Measurements from ENCODE around the gene CCNJ.

The CCNJ gene

GRCh38 chr10:96014473-96015102 is 28.8 kb upstream of the CCNJ start:
- TF ChIP-seq CTCF (IDR thresholded peaks at IDR 0.05; ENCODE audit: borderline replicate concordance, extremely low read depth, low read length, poor library complexity, severe bottlenecking) (no peak), EZH2 (IDR thresholded peaks at IDR 0.05; ENCODE audit: borderline replicate concordance, low read depth, low read length, severe bottlenecking) (no peak)
- ATAC-seq (ENCODE audit: insufficient read depth, low read depth) (no peak), DNase-seq (no peak)
- Histone ChIP-seq H3K4me3 (ENCODE audit: low read depth in 1 of 2, low read length in 2 of 2) (no peak overlapping the region), H3K27me3 (ENCODE audit: insufficient read depth, low read length, poor library complexity) (no peaks in the 10 kb centered on the region), H3K36me3 (ENCODE audit: insufficient read depth, low read length) (no peaks in the 10 kb centered on the region), H4K20me1 (ENCODE audit: insufficient read depth, low read length) (no peaks in the 10 kb centered on the region), H3K27ac (ENCODE audit: low read length) (no peak overlapping the region), H2AFZ (ENCODE audit: low read depth, low read length) (no peak overlapping the region), H3K79me2 (ENCODE audit: insufficient read depth, low read length) (no peaks in the 10 kb centered on the region), H3K9me3 (ENCODE audit: insufficient read depth, low read length, severe bottlenecking) (no peaks in the 10 kb centered on the region), H3K4me2 (ENCODE audit: insufficient read depth, low read length) (no peak overlapping the region), H3K9ac (ENCODE audit: low read depth, low read length) (no peak overlapping the region), H3K4me1 (ENCODE audit: insufficient read depth, low read length) (no peaks in the 10 kb centered on the region)

GRCh38 chr10:96017191-96017687 is 26.1 kb upstream of the CCNJ start:
- ATAC-seq (ENCODE audit: insufficient read depth, low read depth), result peak; percentile 99
- Histone ChIP-seq H3K9ac (ENCODE audit: low read depth, low read length) (no peak overlapping the region), H3K4me2 (ENCODE audit: insufficient read depth, low read length) (no peak overlapping the region), H3K27me3 (ENCODE audit: insufficient read depth, low read length, poor library complexity) (no peaks in the 10 kb centered on the region), H3K79me2 (ENCODE audit: insufficient read depth, low read length) (no peaks in the 10 kb centered on the region), H2AFZ (ENCODE audit: low read depth, low read length) (peak overlapping the region; percentile 38; the same call in 1 of the 2 replicates), H4K20me1 (ENCODE audit: insufficient read depth, low read length) (no peaks in the 10 kb centered on the region), H3K36me3 (ENCODE audit: insufficient read depth, low read length) (no peaks in the 10 kb centered on the region), H3K4me3 (ENCODE audit: low read depth in 1 of 2, low read length in 2 of 2) (no peak overlapping the region), H3K4me1 (ENCODE audit: insufficient read depth, low read length) (no peaks in the 10 kb centered on the region), H3K27ac (ENCODE audit: low read length) (no peak overlapping the region), H3K9me3 (ENCODE audit: insufficient read depth, low read length, severe bottlenecking) (no peaks in the 10 kb centered on the region)
- TF ChIP-seq CTCF (IDR thresholded peaks at IDR 0.05; ENCODE audit: borderline replicate concordance, extremely low read depth, low read length, poor library complexity, severe bottlenecking), result peak; percentile 92
- no peak for TF ChIP-seq EZH2 (IDR thresholded peaks at IDR 0.05; ENCODE audit: borderline replicate concordance, low read depth, low read length, severe bottlenecking)
- peak; percentile 48 for DNase-seq

- Histone ChIP-seq H3K79me2 (ENCODE audit: insufficient read depth, low read length) (no peaks in the 10 kb centered on the region), H3K9ac (ENCODE audit: low read depth, low read length) (no peak overlapping the region), H3K36me3 (ENCODE audit: insufficient read depth, low read length) (no peaks in the 10 kb centered on the region), H3K4me1 (ENCODE audit: insufficient read depth, low read length) (no peaks in the 10 kb centered on the region), H3K4me2 (ENCODE audit: insufficient read depth, low read length) (no peak overlapping the region), H2AFZ (ENCODE audit: low read depth, low read length) (no peak overlapping the region), H3K27ac (ENCODE audit: low read length) (no peak overlapping the region), H3K27me3 (ENCODE audit: insufficient read depth, low read length, poor library complexity) (no peaks in the 10 kb centered on the region), H3K4me3 (ENCODE audit: low read depth in 1 of 2, low read length in 2 of 2) (no peak overlapping the region), H3K9me3 (ENCODE audit: insufficient read depth, low read length, severe bottlenecking) (no peaks in the 10 kb centered on the region), H4K20me1 (ENCODE audit: insufficient read depth, low read length) (no peaks in the 10 kb centered on the region)
- TF ChIP-seq EZH2 (IDR thresholded peaks at IDR 0.05; ENCODE audit: borderline replicate concordance, low read depth, low read length, severe bottlenecking), result no peak
- no peak for TF ChIP-seq CTCF (IDR thresholded peaks at IDR 0.05; ENCODE audit: borderline replicate concordance, extremely low read depth, low read length, poor library complexity, severe bottlenecking)
- ATAC-seq (ENCODE audit: insufficient read depth, low read depth), result no peak
- no peak for DNase-seq
Measured at GRCh38 chr10:96021332-96021731, 22.1 kb upstream of the CCNJ start.

Measured in DND-41 (cell line).